ENCODE measurements around the gene PACRG. TPM values are rescaled to one million over a fixed set of nuclear protein-coding genes. Genes with fewer than 3 reads are reported as not detected.
"Not testable (repeated sequence)": the region's sequence is repeated elsewhere in the genome, so short reads cannot be mapped to it uniquely, and the experiment has no call there.

Gene PACRG
- polyA plus RNA-seq, 1 donor from 2014 or later: 16.6 TPM

DNA sequence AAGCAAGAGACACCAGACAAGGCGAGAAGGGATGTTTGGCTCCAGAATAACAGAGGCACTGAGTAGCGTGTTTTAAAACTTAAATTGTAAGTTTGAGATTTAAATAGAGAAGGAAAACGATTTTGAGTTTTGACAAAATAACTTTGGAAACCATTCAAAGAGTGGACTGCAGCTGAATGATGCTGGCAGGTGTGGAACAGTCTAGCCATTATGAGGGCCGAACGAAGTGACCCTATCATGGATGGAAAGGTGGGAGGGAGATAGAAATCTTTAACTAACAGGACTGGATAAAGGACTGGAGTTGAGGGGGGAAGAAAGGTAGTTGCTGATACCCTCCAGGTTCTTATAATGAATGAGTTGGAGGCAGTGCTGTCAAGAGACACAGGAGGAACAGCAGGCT, 248.4 kb downstream of the PACRG start:
- no peaks in the 10 kb centered on the region for H3K36me3 ChIP-seq (ENCODE audit: insufficient read depth, low read length)
- no peaks in the 10 kb centered on the region for H3F3A ChIP-seq (ENCODE audit: insufficient read depth, low read length, poor library complexity, severe bottlenecking)
- no peaks in the 10 kb centered on the region for H4K20me1 ChIP-seq (ENCODE audit: insufficient read depth)
- H3K9ac ChIP-seq (ENCODE audit: low read length): no peak overlapping the region
- no peaks in the 10 kb centered on the region for H3K27me3 ChIP-seq (ENCODE audit: insufficient read depth, low read depth, low read length)
- no peaks in the 10 kb centered on the region for H3K9me3 ChIP-seq (ENCODE audit: low read length)
- no peaks in the 10 kb centered on the region for H3K9me2 ChIP-seq (ENCODE audit: insufficient read depth, low read length)
- no peak for TF ChIP-seq TAF1 (IDR thresholded peaks at IDR 0.05; ENCODE audit: low read depth)
- TF ChIP-seq, protein P1, sequence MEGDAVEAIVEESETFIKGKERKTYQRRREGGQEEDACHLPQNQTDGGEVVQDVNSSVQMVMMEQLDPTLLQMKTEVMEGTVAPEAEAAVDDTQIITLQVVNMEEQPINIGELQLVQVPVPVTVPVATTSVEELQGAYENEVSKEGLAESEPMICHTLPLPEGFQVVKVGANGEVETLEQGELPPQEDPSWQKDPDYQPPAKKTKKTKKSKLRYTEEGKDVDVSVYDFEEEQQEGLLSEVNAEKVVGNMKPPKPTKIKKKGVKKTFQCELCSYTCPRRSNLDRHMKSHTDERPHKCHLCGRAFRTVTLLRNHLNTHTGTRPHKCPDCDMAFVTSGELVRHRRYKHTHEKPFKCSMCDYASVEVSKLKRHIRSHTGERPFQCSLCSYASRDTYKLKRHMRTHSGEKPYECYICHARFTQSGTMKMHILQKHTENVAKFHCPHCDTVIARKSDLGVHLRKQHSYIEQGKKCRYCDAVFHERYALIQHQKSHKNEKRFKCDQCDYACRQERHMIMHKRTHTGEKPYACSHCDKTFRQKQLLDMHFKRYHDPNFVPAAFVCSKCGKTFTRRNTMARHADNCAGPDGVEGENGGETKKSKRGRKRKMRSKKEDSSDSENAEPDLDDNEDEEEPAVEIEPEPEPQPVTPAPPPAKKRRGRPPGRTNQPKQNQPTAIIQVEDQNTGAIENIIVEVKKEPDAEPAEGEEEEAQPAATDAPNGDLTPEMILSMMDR (IDR thresholded peaks at IDR 0.05; ENCODE audit: poor library complexity, severe bottlenecking): no peak
- TF ChIP-seq SMC3 (conservative IDR thresholded peaks at IDR 0.05; ENCODE audit: poor library complexity): no peak
- TF ChIP-seq MXI1 (conservative IDR thresholded peaks at IDR 0.05; ENCODE audit: poor library complexity, severe bottlenecking): no peak
- no peak for TF ChIP-seq POLR2AphosphoS5 (IDR thresholded peaks at IDR 0.05)
- no peak for TF ChIP-seq EP300 (conservative IDR thresholded peaks at IDR 0.05; ENCODE audit: poor library complexity, severe bottlenecking)
- TF ChIP-seq EZH2 (IDR thresholded peaks at IDR 0.05; ENCODE audit: borderline replicate concordance, insufficient read depth, low read length, poor library complexity, severe bottlenecking): no peak
- TF ChIP-seq RAD21 (conservative IDR thresholded peaks at IDR 0.05): no peak
- TF ChIP-seq REST (IDR thresholded peaks at IDR 0.05; ENCODE audit: borderline replicate concordance): no peak
- H3K4me3 ChIP-seq (ENCODE audit: low read length): no peak overlapping the region
- H3K4me2 ChIP-seq (ENCODE audit: low read length): no peak overlapping the region
- no peak overlapping the region for H2AFZ ChIP-seq (ENCODE audit: low read depth, low read length)
- no peaks in the 10 kb centered on the region for H3K79me2 ChIP-seq (replicated peaks; ENCODE audit: insufficient read depth, low read length)
- H3K27ac ChIP-seq (ENCODE audit: low read length): no peak overlapping the region

DNA sequence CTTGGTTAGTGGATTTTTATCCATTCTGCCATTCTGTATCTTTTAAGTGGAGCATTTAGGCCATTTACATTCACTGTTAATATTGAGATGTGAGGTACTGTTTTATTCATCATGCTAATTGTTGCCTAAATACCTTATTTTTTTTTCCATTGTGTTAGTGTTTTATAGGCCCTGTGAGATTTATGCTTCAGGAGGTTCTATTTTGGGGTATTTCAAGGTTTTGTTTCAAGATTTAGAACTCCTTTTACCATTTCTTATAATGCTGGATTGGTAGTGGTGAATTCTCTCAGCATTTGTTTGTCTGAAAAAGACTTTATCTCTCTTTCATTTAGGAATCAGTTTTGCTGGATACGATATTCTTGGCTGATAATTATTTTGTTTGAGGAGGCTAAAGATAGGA, 255.5 kb downstream of the PACRG start:
- H2AFZ ChIP-seq (ENCODE audit: low read depth, low read length); H3K27ac ChIP-seq (ENCODE audit: low read length); H3K9me2 ChIP-seq (ENCODE audit: insufficient read depth, low read length); H3K27me3 ChIP-seq (ENCODE audit: insufficient read depth, low read depth, low read length); H4K20me1 ChIP-seq (ENCODE audit: insufficient read depth); H3K79me2 ChIP-seq (replicated peaks; ENCODE audit: insufficient read depth, low read length); H3F3A ChIP-seq (ENCODE audit: insufficient read depth, low read length, poor library complexity, severe bottlenecking); H3K4me3 ChIP-seq (ENCODE audit: low read length); H3K36me3 ChIP-seq (ENCODE audit: insufficient read depth, low read length); H3K4me2 ChIP-seq (ENCODE audit: low read length); H3K9ac ChIP-seq (ENCODE audit: low read length): not testable (repeated sequence)
- peaks cover 14% of the 10 kb centered on the region for H3K9me3 ChIP-seq (ENCODE audit: low read length)

GRCh38 chr6:162998777-162999176, 271.0 kb downstream of the PACRG start:
- Histone ChIP-seq H3K9ac (ENCODE audit: low read length) (no peak overlapping the region), H3K4me2 (ENCODE audit: low read length) (no peak overlapping the region), H3K36me3 (ENCODE audit: insufficient read depth, low read length) (no peaks in the 10 kb centered on the region), H3K4me3 (ENCODE audit: low read length) (no peak overlapping the region), H3K9me2 (ENCODE audit: insufficient read depth, low read length) (no peaks in the 10 kb centered on the region), H3K9me3 (ENCODE audit: low read length) (no peaks in the 10 kb centered on the region), H3K79me2 (replicated peaks; ENCODE audit: insufficient read depth, low read length) (no peaks in the 10 kb centered on the region), H3K27ac (ENCODE audit: low read length) (no peak overlapping the region), H3F3A (ENCODE audit: insufficient read depth, low read length, poor library complexity, severe bottlenecking) (no peaks in the 10 kb centered on the region), H2AFZ (ENCODE audit: low read depth, low read length) (no peak overlapping the region), H3K27me3 (ENCODE audit: insufficient read depth, low read depth, low read length) (no peaks in the 10 kb centered on the region), H4K20me1 (ENCODE audit: insufficient read depth) (no peaks in the 10 kb centered on the region)
- TF ChIP-seq TAF1 (IDR thresholded peaks at IDR 0.05; ENCODE audit: low read depth) (no peak), SMC3 (conservative IDR thresholded peaks at IDR 0.05; ENCODE audit: poor library complexity) (no peak), POLR2AphosphoS5 (IDR thresholded peaks at IDR 0.05) (no peak), REST (IDR thresholded peaks at IDR 0.05; ENCODE audit: borderline replicate concordance) (no peak), EP300 (conservative IDR thresholded peaks at IDR 0.05; ENCODE audit: poor library complexity, severe bottlenecking) (no peak), EZH2 (IDR thresholded peaks at IDR 0.05; ENCODE audit: borderline replicate concordance, insufficient read depth, low read length, poor library complexity, severe bottlenecking) (no peak), RAD21 (conservative IDR thresholded peaks at IDR 0.05) (no peak), MXI1 (conservative IDR thresholded peaks at IDR 0.05; ENCODE audit: poor library complexity, severe bottlenecking) (no peak)
- TF ChIP-seq, protein P1 (IDR thresholded peaks at IDR 0.05; ENCODE audit: poor library complexity, severe bottlenecking): no peak

Data from neural cell (in vitro differentiated cells).